GM12891 (cell line): ENCODE data around the gene TMX2.

Experiments
- POLR2A ChIP-seq: IDR thresholded peaks from 2 replicates; pipeline ENCODE4 v1.6.1; 2011; ENCODE audit warnings: low read depth, low read length, control low read depth
- POLR2AphosphoS5 ChIP-seq: IDR thresholded peaks from 2 replicates; pipeline ENCODE4 v1.6.1; 2011; ENCODE audit warnings: low read depth, low read length, control low read depth
- SPI1 ChIP-seq: IDR thresholded peaks from 2 replicates; pipeline ENCODE4 v1.6.1; 2011; ENCODE audit warnings: low read depth, low read length, control low read depth
- TAF1 ChIP-seq: IDR thresholded peaks from 2 replicates; pipeline ENCODE4 v1.6.1; 2011; ENCODE audit warnings: low read depth, low read length, control low read depth

DNA sequence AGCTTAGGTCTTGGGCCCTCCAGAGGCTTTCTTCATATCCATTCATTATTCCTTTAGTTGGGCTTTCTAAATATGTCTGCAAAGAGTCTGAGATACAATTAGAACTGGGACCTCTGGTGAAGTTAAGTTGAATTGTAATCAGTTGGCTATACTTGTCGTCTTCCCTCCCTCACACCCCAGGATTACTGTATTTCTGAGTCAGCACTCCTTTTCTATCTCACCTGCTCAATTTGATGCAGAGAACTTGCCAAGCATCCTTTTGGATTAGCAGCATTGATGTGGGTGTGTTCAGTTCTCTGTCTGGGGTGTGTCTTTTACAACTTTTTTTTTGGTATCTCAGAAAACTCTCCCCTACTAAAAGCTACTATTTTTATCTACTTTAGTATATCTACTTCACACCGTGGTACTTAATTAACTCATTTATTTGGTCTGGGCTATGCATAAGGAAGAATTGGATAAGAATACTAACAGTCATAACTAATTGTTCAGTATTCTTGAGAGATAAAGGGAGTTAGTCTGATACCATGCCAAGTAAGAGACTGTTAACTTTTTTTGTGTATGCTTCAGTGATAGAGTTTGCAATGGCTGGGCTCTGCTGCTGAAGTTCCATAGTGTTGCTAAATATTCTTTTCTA lies 64.3 kb downstream of the TMX2 start:
- no peak for TF ChIP-seq POLR2AphosphoS5
- no peak for TF ChIP-seq POLR2A
- TF ChIP-seq TAF1, result no peak
- no peak for TF ChIP-seq SPI1
